Thoracic aorta (tissue), 2 donors: Measurements from ENCODE around the gene CYP2J2. TPM values are rescaled to one million over a fixed set of nuclear protein-coding genes. Genes with fewer than 3 reads are reported as not detected.

Experiments used
- ATAC-seq: fragments of 150-250 bp; one replicate; pipeline ENCODE4 v1.8.0; 2017; ENCODE audit warnings: low read depth; ENCODE audit not compliant: insufficient number of reproducible peaks, low FRiP score
- DNase-seq: peaks from one replicate; pipeline ENCODE4 v3.0.0-alpha.2; 2020; ENCODE audit warnings: low spot score
- H3K27ac ChIP-seq, 2 donors: fragments of 200-600 bp; sonication (generic); 1 replicate in 1 of 2; 2 replicates in 1 of 2; pipeline ENCODE4 v1.5.1; 2016; ENCODE audit warnings: mild to moderate bottlenecking in 2 of 2, moderate library complexity in 2 of 2
- H3K27me3 ChIP-seq: fragments of 200-600 bp; sonication (generic); replicated peaks from 2 replicates; pipeline ENCODE4 v1.6.0; 2016; ENCODE audit warnings: mild to moderate bottlenecking; ENCODE audit not compliant: insufficient read depth
- H3K36me3 ChIP-seq: fragments of 200-600 bp; sonication (generic); one replicate; pipeline ENCODE4 v1.5.1; 2016
- H3K4me1 ChIP-seq, 2 donors: fragments of 200-600 bp; sonication (generic); 1 replicate in 1 of 2; 2 replicates in 1 of 2; pipeline versions ENCODE4 v1.5.1 to v1.6.0; 2016; ENCODE audit warnings: low read depth in 2 of 2, mild to moderate bottlenecking in 1 of 2; ENCODE audit not compliant: control insufficient read depth in 1 of 2
- H3K4me3 ChIP-seq: fragments of 200-600 bp; sonication (generic); 2 replicates; pipeline ENCODE4 v1.5.1; 2016; ENCODE audit warnings: mild to moderate bottlenecking
- H3K9me3 ChIP-seq: fragments of 200-600 bp; sonication (generic); 2 replicates; pipeline ENCODE4 v1.5.1; 2016
- total RNA-seq, 2 donors: library from RNA; depleted of rRNA; stranded (reverse); fragments of >200 nt; gene quantifications; one replicate each; pipeline versions ENCODE4 v1.1.0 to v1.2.3, GENCODE V29; 2016
- TF ChIP-seq, protein P1 (sequence below): fragments of 200-600 bp; sonication (generic); IDR thresholded peaks from one replicate; pipeline ENCODE4 v1.5.1; 2019; ENCODE audit warnings: antibody characterized with exemption

CYP2J2 gene
- total RNA-seq, 2 donors from 2014 or later: not detected

DNA sequence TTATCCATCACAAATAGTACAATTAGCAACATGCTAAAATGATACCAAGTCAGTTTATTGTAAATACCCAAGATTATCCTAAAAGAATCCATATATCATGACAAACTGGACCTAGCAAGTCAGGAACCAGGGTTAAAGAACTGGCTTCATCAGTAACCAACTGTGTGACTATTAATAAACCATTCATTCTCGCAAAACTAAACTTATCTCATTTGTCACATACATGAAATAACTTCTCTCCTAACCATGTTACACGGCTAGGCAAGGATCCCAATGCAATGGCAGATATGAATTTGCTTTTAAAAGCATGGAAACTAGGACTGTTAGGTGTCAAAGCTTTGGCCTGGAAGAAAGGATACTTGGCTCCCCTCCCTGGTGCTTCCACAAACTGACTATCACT, 29.4 kb downstream of the CYP2J2 start:
- Histone ChIP-seq H3K9me3 (no peaks in the 10 kb centered on the region), H3K27ac (no peak overlapping the region), H3K4me3 (no peak overlapping the region), H3K36me3 (no peaks in the 10 kb centered on the region), H3K4me1 (no peaks in the 10 kb centered on the region), H3K27me3 (peaks cover 7% of the 10 kb centered on the region)
- TF ChIP-seq, protein P1, sequence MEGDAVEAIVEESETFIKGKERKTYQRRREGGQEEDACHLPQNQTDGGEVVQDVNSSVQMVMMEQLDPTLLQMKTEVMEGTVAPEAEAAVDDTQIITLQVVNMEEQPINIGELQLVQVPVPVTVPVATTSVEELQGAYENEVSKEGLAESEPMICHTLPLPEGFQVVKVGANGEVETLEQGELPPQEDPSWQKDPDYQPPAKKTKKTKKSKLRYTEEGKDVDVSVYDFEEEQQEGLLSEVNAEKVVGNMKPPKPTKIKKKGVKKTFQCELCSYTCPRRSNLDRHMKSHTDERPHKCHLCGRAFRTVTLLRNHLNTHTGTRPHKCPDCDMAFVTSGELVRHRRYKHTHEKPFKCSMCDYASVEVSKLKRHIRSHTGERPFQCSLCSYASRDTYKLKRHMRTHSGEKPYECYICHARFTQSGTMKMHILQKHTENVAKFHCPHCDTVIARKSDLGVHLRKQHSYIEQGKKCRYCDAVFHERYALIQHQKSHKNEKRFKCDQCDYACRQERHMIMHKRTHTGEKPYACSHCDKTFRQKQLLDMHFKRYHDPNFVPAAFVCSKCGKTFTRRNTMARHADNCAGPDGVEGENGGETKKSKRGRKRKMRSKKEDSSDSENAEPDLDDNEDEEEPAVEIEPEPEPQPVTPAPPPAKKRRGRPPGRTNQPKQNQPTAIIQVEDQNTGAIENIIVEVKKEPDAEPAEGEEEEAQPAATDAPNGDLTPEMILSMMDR: no peak
- DNase-seq (no peak), ATAC-seq (no peak)

DNA sequence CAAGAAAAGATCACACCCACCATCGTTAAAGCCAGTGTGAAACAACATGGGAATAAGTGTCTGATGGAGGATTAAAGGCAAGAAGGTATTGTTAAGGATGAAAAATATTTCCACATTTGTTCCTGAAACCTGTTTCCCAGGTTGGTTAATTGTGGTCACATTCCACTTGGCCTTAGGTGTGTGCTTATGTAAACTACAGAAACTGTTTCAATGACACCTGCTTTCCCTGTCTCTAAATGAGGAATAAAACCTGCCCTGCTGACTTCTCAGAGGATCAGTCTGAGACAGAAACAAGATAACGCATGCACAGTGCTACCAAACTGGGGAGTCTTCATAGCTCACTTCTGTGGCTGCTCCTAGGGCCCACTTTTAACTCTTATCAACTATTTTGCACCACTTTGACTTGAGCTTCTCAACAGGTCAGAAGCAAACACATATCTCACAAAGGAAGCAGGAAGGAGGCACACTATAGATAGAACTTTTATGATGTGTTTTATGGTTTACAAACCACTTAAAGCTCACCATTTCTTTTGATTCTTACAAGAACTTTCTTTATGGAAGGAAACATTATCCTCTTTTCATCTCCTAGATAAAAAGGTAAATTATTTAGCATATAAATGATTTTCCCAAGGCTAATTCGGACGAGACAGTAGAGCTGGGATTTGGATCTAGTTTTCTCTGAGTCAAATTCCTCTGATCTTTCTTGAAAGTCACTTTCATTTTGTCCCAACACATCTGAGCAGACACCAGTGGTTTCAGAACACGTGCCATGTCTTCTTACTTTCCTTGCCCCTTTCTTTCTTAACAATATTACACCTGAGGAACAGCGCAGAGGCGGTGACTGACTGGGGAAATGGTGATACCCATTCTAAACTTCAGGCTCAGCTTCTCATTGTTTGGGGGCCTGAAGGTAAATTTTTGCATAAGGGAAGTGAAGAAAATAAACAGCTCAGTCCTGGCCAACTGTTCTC, 33.4 kb downstream of the CYP2J2 start:
- DNase-seq (no peak), ATAC-seq (no peak)
- Histone ChIP-seq H3K36me3 (no peaks in the 10 kb centered on the region), H3K27me3 (peaks cover 7% of the 10 kb centered on the region), H3K4me1 (no peaks in the 10 kb centered on the region), H3K27ac (no peak overlapping the region), H3K4me3 (no peak overlapping the region), H3K9me3 (no peaks in the 10 kb centered on the region)
- TF ChIP-seq, protein P1: no peak

DNA sequence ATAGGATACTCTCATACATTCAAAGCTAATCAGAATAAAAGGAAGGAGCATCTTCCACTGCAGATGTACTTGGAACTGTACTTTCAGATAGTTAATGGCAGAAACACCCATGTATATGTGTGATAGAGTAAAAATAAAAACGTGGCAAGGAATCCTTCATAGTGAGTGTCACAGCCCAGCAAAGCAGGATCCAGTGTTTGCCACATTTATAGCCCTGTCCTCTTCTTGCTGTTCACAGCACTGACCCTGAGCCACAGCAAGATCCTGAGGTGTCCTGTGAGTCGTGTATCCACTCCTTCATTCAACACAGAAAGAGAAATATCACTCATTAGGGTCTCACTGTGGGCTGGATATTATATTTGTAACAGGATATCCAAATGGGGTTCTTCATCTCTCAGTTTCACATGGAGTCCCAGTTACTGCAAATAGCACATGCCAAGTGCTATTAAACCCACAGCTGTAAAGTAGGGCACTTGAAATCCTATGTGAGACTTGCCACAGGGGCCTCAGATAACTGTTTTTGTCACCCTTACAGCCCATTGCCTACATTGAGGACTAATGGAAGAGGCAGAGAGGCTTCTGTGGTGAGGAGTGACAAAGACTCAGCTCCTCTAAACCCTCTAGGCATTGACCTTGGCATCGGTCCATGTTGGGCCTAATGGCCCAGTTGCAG, 41.3 kb downstream of the CYP2J2 start:
- Histone ChIP-seq H3K9me3 (no peaks in the 10 kb centered on the region), H3K4me3 (no peak overlapping the region), H3K36me3 (no peaks in the 10 kb centered on the region), H3K27ac (no peak overlapping the region), H3K4me1 (no peaks in the 10 kb centered on the region), H3K27me3 (no peaks in the 10 kb centered on the region)
- DNase-seq (no peak), ATAC-seq (no peak)
- TF ChIP-seq, protein P1: no peak

DNA sequence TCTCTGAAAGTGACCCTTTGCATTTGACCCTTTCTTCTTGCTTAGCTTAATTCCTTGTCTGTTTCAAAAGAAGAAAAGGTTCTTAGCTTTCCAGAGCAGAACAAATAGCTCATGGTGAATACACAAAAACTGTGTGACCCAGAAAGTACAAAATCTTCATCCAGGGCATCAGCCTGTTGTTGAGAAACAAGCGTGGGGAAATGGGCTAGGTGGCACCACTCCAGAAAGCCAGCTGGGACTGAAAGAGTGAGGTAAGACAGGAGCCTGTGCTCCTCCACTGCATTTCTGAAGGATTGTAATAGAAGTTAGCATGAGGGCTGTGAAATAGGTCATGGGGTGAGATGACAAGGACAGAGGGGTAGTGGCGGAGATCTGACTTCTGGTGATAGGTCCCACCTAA, 45.8 kb downstream of the CYP2J2 start:
- no peak overlapping the region for H3K27ac ChIP-seq
- H3K4me1 ChIP-seq: no peaks in the 10 kb centered on the region
- ATAC-seq: no peak
- H3K36me3 ChIP-seq: no peaks in the 10 kb centered on the region
- H3K9me3 ChIP-seq: peaks cover 9% of the 10 kb centered on the region
- no peak for DNase-seq
- no peaks in the 10 kb centered on the region for H3K27me3 ChIP-seq
- TF ChIP-seq, protein P1: no peak
- no peak overlapping the region for H3K4me3 ChIP-seq

DNA sequence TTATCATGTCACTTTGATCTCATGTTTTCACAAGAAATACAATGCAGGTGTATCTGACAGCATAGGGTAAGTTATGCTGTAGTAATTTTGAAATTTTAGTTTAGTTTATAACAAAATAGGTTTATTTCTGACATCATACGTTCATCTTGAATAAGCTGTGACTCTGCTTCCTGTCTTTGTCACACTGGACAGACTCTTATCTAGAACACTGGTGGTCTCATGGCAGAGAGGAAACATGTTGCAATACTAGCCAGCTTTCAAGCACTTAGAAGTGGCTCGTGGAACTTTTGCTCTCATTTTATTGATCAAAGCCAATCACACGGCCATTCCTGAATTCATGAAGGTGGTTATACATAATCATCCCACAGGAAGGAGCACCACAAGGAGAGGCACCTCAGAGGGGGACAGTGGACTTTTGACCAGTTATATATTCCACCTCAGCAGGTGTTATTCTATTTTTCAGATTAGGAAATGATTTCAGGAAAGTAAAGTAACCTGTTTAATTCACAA, 46.5 kb downstream of the CYP2J2 start:
- no peak overlapping the region for H3K4me3 ChIP-seq
- TF ChIP-seq, protein P1: no peak
- ATAC-seq: no peak

More for the DNA sequence above, 46.5 kb downstream of the CYP2J2 start:
- DNase-seq: no peak
- H3K4me1 ChIP-seq: no peaks in the 10 kb centered on the region
- no peaks in the 10 kb centered on the region for H3K36me3 ChIP-seq
- peaks cover 9% of the 10 kb centered on the region for H3K9me3 ChIP-seq
- H3K27me3 ChIP-seq: no peaks in the 10 kb centered on the region
- no peak overlapping the region for H3K27ac ChIP-seq
